Vagina (tissue), 2 donors: ENCODE results near the gene ETV3.
"Not testable (repeated sequence)": the region's sequence is repeated elsewhere in the genome, so short reads cannot be mapped to it uniquely, and the experiment has no call there.

Experiments
- CTCF ChIP-seq, 3 experiments: fragments of 450-650 bp in 2 of 3; fragments of 200-600 bp in 1 of 3; sonication (generic) in 1 of 3; IDR thresholded peaks; one replicate each; pipeline ENCODE4 v1.5.1; 2017 to 2019; ENCODE audit warnings: antibody characterized with exemption in 3 of 3, mild to moderate bottlenecking in 2 of 3, moderate library complexity in 2 of 3
- POLR2AphosphoS5 ChIP-seq, 2 donors: sonication (generic); formaldehyde crosslinking; IDR thresholded peaks; one replicate each; pipeline ENCODE4 v1.9.0; 2017; ENCODE audit warnings: antibody characterized with exemption in 2 of 2, mild to moderate bottlenecking in 2 of 2, low read depth in 1 of 2; ENCODE audit not compliant: insufficient read depth in 1 of 2

DNA sequence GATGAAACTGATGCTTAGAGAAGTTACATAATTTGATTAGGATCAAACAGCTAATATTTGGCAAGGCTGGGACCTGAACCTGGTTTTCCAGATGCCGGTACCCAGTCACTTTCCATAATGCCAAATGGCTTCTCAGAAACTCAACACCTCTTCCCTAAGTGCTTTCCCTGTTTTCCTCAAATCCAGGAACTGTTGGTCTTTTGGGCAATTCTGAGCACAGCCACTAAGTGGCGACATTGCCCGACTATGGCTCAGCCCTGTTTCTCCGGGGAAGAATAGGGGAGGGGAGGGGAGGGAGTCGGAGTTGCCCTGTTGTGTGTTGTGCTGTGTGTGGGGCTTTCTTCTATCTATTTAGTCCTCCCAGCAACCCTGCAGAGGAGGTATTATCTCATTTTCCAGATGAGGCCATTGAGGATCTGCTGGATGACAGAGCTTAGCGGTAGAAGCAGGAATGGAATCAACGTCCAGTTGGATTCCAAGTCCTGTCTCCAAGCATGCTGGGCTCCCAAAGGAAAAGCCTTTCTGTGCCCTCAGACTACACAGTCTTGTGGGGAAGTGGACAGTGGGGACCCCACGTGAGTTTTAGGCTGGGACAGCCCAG lies 33.8 kb upstream of the ETV3 start:
- not testable (repeated sequence) for TF ChIP-seq CTCF (IDR thresholded peaks at IDR 0.05); POLR2AphosphoS5 (IDR thresholded peaks at IDR 0.05; ENCODE audit: insufficient read depth in 1 of 2, low read depth in 1 of 2)
